GM19328 (cell line): ENCODE measurements around the gene ECD.

Experiments used
- ATAC-seq: cut with Tn5 transposase; IDR thresholded peaks from one replicate; pipeline ENCODE4 v1.9.1; 2021; ENCODE audit warnings: mild to moderate bottlenecking, moderate library complexity; ENCODE audit not compliant: unreplicated experiment

Gene ECD

DNA sequence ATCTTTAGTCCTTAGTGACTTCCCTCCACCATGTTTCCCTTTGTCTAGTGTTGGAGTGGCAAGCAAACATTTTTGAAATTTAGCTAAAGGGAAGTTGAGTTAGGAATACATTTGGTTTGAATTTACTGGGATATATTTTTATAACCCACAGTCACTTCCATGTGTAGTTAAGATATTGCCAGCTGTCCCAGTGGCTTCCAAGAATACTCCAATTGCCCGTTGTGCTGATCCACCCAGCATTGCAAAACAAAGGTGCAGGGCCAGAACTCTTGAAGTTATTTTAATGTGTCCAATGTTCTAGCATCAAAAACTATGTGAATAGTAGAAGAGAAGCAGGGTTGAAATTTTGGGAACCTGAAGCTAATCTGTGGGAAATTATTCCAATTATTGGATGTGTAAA is 68.7 kb downstream of the ECD start:
- ATAC-seq: no peak

DNA sequence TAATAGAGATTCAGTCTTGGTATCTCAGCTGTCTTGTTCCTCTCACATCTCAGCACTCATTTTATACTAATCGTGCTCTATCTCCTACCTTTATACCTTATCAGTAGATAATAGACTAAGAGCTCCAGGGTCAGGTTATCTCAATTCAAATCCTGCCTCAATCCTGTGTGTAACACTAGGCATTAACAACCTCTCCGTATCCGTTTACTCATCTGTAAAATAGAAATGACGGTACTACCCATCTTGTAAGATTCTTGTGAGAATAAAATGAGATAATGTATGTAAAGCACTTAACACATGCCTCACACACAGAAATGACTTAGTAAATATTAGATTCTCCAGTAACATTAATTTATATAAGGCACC is 70.5 kb downstream of the ECD start:
- ATAC-seq: no peak

DNA sequence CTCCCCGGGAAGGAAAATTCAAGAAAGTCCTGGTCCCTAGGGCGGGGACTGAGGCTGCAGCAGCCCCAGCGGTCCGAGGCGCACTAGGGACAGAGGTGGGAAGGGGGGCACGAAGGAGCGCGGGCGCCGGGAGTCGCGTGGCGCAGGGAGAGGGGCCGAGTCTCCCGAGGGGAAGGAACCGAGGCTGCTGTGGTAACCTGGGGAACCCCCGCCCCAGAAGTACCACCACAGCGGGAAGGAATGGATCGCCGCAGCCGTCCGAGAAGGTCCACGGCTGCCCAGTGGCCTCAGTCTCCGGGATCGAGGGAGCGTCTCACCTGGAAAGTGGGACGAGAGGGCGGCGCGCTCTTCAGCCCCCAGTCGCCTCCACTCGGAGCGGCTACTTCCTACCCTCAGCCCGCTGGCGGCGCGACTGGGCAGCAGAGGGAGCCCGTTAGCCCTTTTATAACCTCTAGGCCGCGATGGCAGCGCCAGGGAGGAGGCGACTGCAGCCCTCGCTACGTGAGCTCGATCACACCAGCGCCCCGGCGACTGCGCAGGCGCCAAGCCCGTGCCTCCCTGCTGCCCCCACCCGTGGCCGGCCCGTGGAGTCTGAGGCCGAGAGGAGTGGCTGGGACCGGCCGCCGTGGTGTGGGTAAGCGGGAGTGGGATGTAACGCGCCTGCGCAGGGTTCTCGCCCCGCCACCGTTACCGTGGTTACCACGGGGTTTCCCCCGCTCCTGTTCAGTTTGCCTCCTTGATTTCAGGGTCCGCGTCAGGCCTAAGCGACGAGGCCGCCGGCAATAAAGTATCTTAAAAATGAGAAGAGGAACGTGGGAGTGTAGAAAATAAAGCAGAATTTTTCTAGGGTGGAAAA is 71.1 kb downstream of the ECD start, which contains the start of gene P4HA1:
Gene P4HA1, minus strand, starts transcription at position 418 of the 856 bp plus-strand sequence. CDS start 21,983 bp downstream, outside the sequence.
- ATAC-seq: peak; percentile 95

DNA sequence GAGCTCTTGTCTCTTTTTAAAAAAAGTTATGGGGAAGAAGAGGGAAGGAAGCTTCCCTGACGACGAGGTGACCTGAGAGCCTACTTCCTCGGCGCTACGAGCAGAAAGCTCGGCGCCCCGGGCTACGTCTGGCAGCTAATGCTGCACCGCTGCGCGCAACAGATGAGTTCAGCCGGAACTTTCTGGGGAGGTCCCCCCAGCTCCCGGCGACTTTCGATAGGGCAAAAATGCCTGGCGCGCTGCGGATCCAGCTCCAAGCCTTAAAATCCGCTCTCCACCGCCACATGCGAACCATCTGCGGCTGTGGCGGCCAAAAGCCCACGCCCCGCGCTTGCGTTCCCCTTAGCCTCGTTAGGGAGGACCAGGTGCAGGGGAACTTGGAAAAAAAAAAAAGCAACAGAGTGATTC is 71.8 kb downstream of the ECD start:
- ATAC-seq: no peak

DNA sequence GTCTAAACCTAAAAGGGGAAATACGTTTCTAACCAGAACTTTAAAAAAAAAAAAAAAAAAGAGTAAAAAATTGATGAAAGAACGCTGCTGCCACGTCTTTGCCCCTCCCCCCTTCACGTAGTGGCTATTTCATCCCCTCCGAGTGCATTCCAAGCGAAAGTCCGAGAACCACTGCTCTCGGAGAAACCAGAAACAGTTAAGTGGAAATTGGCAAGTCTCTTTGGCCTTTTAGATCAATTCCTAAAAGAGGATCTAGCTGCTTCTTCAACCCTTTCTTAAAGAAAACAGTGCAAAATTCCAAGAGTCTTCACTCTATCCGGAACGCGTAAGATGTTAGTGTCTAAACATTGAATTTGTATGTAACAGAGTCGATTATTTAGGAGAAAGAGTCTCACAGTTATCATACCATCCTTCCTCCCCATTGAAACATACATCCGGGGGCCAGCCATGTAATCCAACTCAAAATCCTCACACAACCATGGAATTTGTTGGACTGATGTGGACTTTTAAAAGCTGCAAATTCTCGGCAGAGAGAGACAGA is 72.3 kb downstream of the ECD start:
- ATAC-seq: no peak

DNA sequence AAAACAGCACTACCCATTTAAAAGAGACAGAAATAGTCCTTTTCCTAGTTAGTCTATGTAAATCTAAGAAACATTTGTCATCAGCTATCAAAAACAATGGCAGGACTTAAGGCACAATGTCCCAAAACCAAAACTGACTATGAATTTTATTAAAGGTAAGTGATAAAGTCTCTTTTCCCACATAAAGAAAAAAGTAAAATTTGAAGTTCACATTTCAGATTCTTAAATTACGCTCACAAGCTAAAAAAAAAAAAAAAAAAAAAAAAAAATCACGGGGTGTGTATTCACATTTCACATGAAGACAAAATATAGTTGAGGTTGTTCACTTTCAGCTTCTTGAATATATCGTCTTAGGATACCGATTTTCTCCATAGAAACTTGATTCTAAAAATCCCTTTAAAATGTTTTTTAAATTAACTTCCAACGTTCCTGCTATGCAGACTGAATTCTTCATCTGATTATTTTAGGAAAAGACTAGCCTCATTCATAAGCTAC is 72.8 kb downstream of the ECD start:
- ATAC-seq: no peak

DNA sequence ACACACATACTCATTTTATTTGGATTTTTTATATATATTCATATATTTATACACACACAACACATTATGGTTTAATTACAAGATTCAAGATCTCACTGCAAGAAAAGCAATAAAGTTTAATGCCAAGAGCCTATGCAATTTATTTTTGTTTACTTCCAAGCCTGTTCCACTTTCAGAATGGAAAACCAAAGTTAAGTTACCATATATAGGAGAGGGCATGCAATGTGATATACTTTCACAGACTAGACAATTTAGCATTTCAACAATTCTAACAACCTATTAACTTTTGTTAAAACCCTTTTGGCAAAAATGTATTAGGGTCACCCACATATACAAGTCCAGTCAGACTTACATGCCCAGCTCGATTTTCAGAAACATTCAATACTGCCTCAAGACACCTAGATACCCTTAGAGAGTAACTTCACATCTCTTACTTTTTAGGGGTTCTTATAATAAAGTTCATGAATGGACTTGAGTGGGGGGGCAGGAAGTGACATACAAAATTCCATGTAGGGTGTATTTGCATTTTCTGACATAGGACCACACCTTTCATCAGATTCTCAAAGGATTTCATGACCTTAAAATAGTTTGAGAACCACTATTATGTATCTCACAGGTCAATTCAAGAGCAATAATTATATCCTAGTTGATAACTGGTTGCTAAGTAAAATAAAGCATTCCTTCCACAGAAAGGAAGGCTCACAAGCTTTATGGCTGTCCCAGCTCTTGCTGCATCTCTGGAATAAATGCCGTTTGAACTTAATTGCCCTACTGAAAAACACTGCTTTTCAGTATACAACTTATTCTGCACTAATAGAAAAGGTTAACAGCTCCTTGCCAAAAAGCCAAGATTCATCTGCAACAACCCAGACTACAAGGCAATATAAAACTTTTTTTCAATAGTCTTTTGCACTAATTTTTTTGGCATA is 73.6 kb downstream of the ECD start:
- ATAC-seq: no peak

DNA sequence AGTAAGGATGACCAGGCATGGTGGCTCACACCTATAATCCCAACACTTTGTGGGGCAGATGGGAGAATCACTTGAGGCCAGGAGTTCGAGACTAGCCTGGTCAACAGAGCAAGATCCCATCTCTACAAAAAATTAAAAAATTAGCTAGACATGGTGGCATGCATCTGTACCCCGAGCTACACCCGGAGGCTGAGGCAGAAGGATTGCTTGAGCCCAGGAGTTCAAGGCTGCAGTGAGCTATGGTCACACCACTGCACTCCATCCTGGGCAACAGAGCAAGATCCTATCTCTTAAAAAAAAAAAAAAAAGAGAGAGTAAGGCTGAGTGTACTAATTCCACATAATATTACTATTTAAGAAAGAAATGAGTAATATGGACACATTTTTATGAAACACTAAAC is 75.0 kb downstream of the ECD start:
- no peak for ATAC-seq

DNA sequence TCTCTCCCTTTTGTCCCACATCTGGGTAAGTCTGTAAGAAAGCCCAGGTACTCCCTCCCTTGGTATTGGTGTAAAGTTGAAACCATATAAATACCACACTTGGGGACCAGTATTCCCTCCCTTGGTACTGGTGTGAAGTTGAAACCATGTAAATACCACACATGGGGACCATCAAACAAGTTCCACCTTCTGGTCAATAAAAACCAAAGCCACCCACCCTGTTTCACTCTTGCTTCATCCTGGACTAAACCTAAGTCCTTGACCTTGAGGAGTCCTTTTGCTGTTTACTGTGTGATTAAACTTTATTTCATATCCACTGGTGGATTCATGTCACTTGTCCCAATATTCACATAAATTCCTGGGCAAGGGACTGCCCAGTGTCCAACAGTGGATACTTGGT is 79.5 kb downstream of the ECD start:
- no peak for ATAC-seq

DNA sequence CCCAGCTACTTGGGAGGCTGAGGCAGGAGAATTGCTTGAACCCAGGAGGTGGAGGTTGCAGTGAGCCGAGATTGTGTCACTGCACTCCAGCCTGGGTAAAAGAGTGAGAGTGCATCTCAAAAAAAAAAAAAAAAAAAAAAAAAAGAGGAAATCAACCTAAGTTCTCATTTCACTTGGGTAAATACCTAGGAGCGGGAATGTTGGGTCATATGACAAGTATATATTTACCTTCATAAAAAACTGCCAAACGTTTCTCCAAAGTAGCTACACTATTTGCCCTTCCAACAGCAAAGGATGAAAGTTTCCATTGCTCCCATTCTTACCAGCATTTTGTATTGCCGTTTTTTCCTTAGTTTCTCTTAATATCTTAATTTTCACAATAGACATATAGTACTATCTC is 81.0 kb downstream of the ECD start:
- ATAC-seq: no peak

DNA sequence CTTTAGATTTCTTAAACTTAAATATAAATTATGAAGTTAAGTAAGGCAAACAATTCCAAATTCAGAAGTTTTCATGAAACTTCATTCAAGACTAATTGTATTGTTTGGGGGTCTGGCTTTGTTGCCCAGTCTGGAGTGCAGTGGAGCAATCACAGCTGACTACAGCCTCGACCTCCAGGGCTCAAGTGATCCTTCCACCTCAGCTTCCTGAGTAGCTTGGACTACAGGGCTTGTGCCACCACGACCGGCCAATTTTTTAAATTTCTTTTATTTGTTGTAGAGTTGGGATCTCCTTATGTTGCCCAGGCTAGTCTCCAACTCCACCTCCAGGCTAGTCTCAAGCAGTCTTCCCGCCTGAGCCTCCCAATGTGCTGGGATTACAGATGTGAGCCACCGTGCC is 83.6 kb downstream of the ECD start:
- ATAC-seq: no peak
